Camera-type eye (tissue), 1 donor: Measurements from ENCODE around the gene OTOP2. TPM values are rescaled to one million over a fixed set of nuclear protein-coding genes. Genes with fewer than 3 reads are reported as not detected.

Source experiments
- total RNA-seq: library from RNA; depleted of rRNA; stranded (reverse); fragments of >200 nt; gene quantifications from one replicate; pipeline ENCODE4 v1.2.3, GENCODE V29; 2014

Gene OTOP2
- total RNA-seq, result not detected

DNA sequence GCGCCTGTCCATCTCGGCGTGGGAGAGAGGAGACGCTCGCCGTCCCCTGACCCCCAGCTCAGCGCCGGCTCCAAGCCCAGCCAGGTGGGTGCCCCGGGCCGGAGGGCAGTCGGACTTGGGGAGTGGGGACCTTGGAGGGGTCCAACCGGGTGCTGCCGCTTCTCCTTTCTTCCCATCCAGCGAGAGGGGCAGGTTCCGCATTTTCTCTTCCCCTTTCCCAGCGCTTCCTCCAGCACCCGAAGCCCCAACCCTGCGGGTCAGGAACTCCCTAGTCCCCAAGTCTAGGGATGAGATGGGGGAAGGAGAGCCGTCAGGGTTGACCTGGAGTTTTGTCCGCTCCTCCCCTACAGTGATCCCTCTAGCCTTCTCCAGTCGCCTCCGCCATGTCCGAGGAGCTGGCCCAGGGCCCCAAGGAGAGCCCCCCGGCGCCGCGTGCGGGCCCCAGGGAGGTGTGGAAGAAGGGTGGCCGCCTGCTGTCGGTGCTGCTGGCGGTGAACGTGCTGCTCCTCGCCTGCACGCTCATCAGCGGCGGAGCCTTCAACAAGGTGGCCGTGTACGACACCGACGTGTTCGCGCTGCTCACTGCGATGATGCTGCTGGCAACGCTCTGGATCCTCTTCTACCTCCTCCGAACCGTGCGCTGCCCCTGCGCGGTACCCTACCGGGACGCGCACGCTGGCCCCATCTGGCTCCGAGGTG, at the start of gene OTOP2:
Gene OTOP2, plus strand, starts transcription at position 24 of the 699 bp plus-strand sequence. Its CDS starts 360 bp downstream, at position 384.

GRCh38 chr17:74892974-74893911, 30.8 kb upstream of the OTOP2 start, which contains the start of gene FADS6:
Gene FADS6 (minus strand): TSS chr17:74893633. CDS start chr17:74893595, 38 bp downstream.

GRCh38 chr17:74922694-74923537, 1.2 kb upstream of the OTOP2 start, which contains the start of gene USH1G:
Gene USH1G (minus strand): TSS chr17:74923255. CDS start chr17:74923073, 182 bp downstream.

GRCh38 chr17:74935585-74936469, 11.8 kb downstream of the OTOP2 start, which contains the start of gene OTOP3:
Gene OTOP3 (plus strand): TSS chr17:74935898. CDS start chr17:74935922, 24 bp downstream.

GRCh38 chr17:74972107-74972972, 48.3 kb downstream of the OTOP2 start, which contains the start of gene HID1:
Gene HID1 (minus strand): TSS chr17:74972759. CDS start chr17:74972656, 103 bp downstream.

Other genes with a start within 250 kb of the OTOP2 start
- gene CD300LF, start 211.3 kb upstream of the OTOP2 start, total RNA-seq, result 0.33 TPM
- gene RAB37, start 187.0 kb upstream of the OTOP2 start, total RNA-seq, result 1.6 TPM
- gene NHERF1, start 175.6 kb upstream of the OTOP2 start, total RNA-seq, result 21.2 TPM
- gene NAT9, start 147.9 kb upstream of the OTOP2 start, total RNA-seq, result 43.5 TPM
- gene GRIN2C, start 64.4 kb upstream of the OTOP2 start, total RNA-seq, result 7.1 TPM
- 4.1 TPM for gene FDXR, start 51.3 kb upstream of the OTOP2 start, total RNA-seq
- 0.27 TPM for gene FADS6, start 30.6 kb upstream of the OTOP2 start, total RNA-seq
- gene USH1G, start 1.0 kb upstream of the OTOP2 start, total RNA-seq, result 0.66 TPM
- not detected for gene OTOP3, start 11.6 kb downstream of the OTOP2 start, total RNA-seq
- 16.0 TPM for gene HID1, start 48.5 kb downstream of the OTOP2 start, total RNA-seq
- gene CDR2L, start 63.4 kb downstream of the OTOP2 start, total RNA-seq, result 9.7 TPM
- gene MRPL58, start 88.4 kb downstream of the OTOP2 start, total RNA-seq, result 25.1 TPM
- gene ATP5PD, start 122.7 kb downstream of the OTOP2 start, total RNA-seq, result 148 TPM
- gene KCTD2, start 123.0 kb downstream of the OTOP2 start, total RNA-seq, result 24.2 TPM
- 8.0 TPM for gene SLC16A5, start 163.7 kb downstream of the OTOP2 start, total RNA-seq
- 4.1 TPM for gene ARMC7, start 185.7 kb downstream of the OTOP2 start, total RNA-seq
- 59.9 TPM for gene NT5C, start 207.5 kb downstream of the OTOP2 start, total RNA-seq
- 76.7 TPM for gene JPT1, start 230.2 kb downstream of the OTOP2 start, total RNA-seq